ENCODE data around the gene STRIP2.

STRIP2 gene

DNA sequence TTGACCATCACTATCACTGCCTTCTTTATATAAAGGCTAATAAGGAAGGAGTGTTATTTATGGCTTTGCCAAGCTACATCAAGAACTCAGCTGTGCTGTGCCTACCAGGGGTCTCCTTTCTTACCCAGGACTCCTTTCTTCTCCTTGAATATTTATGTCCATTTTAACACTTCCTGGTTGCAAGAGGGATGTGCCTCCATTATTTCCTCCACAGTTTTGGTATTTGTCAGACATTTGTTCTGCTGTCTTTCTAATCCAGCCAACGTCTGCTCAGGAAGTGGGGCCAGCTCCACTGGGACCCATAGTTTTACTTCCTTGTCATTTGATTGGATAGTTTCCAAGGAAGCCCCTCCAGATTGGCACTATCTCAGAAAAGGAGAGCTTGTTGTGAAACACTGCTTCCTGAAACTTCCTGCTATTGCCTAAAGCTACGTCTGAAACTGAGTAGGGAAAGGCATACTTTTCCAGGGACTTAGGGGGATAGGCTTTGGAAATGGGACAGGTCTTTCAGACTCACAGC, 6.6 kb upstream of the STRIP2 start:
- H4K8ac ChIP-seq (ENCODE audit: low read depth, low read length): no peak overlapping the region
- no peak overlapping the region for H3K4ac ChIP-seq (ENCODE audit: low read depth, low read length)
- no CpG with 5 or more reads among the region's 2 CpGs for WGBS (ENCODE audit: extremely low coverage, insufficient coverage, low lambda C conversion rate)

DNA sequence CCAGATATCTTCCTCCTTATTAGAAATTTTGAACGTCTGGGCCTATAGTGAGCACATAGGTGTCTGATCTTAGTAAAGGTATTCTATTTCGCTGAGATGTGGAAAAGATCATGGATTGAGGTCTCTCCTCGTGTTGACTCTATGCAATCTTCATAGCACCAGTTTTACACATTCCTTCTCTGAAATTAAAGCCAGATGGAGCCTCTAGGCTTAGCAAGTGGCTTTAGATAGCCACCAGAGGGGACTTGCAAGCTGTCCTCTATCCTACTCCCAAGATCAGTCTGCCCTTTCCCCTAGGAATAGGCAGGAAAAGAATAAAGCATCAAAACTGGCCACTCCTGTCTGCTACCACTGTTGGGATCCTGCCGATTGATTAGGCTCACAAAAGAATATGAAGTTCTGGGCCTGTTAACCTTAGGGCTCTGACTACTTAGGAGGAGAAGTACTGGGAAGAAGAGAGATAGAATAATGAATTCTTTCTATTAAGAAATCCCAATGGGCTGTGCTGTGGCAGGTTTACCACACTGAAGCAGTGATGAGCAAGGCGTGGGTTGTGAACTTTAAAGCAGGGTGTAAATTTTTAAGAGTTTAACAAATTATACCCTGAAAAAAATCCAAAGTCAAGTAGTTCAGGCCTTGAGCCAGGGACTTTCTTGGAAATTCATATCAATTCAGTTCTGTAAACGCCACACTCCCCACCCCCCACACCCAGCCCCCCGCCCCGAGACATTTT, 2.2 kb upstream of the STRIP2 start:
- no peak overlapping the region for H2BK120ac ChIP-seq (ENCODE audit: low read depth, low read length)
- no peaks in the 10 kb centered on the region for H3K79me1 ChIP-seq (ENCODE audit: low read length)
- no peaks in the 10 kb centered on the region for H3K27me3 ChIP-seq (ENCODE audit: insufficient read depth, low read length, poor library complexity)
- H3K9ac ChIP-seq (ENCODE audit: low read length): no peak overlapping the region
- no peak overlapping the region for H3K27ac ChIP-seq (ENCODE audit: low read depth, low read length)
- no peak overlapping the region for H3K23ac ChIP-seq (ENCODE audit: low read length)
- H3K4me1 ChIP-seq (ENCODE audit: control insufficient read depth, low read depth, low read length): peaks cover 8% of the 10 kb centered on the region
- H3K4ac ChIP-seq (ENCODE audit: low read depth, low read length): no peak overlapping the region
- no peak overlapping the region for H2AK5ac ChIP-seq (ENCODE audit: low read length)
- H3K79me2 ChIP-seq (ENCODE audit: control insufficient read depth, insufficient read depth, low read length): no peaks in the 10 kb centered on the region
- H2BK15ac ChIP-seq (replicated peaks; ENCODE audit: low read depth): no peak overlapping the region
- H4K8ac ChIP-seq (ENCODE audit: low read depth, low read length): no peak overlapping the region
- no CpG with 5 or more reads among the region's 8 CpGs for WGBS (ENCODE audit: extremely low coverage, insufficient coverage, low lambda C conversion rate)
- no peak overlapping the region for H3K56ac ChIP-seq (ENCODE audit: low read length)
- no peaks in the 10 kb centered on the region for H3K36me3 ChIP-seq (ENCODE audit: control insufficient read depth, insufficient read depth, low read length)
- no peak overlapping the region for H4K5ac ChIP-seq (ENCODE audit: low read length)
- DNase-seq: peak; percentile 14
- H2BK5ac ChIP-seq (ENCODE audit: low read length): no peak overlapping the region
- H3K18ac ChIP-seq (ENCODE audit: low read length): no peak overlapping the region
- H3K4me2 ChIP-seq (ENCODE audit: low read length): no peak overlapping the region
- no peak overlapping the region for H3K4me3 ChIP-seq (ENCODE audit: low read length)

More for the DNA sequence above, 6.6 kb upstream of the STRIP2 start:
- H3K4me2 ChIP-seq (ENCODE audit: low read length): no peak overlapping the region
- no peaks in the 10 kb centered on the region for H3K79me1 ChIP-seq (ENCODE audit: low read length)
- H3K56ac ChIP-seq (ENCODE audit: low read length): no peak overlapping the region
- no peak overlapping the region for H2BK120ac ChIP-seq (ENCODE audit: low read depth, low read length)
- H3K4me3 ChIP-seq (ENCODE audit: low read length): no peak overlapping the region
- no peaks in the 10 kb centered on the region for H3K27me3 ChIP-seq (ENCODE audit: insufficient read depth, low read length, poor library complexity)
- no peak overlapping the region for H4K5ac ChIP-seq (ENCODE audit: low read length)
- no peaks in the 10 kb centered on the region for H3K36me3 ChIP-seq (ENCODE audit: control insufficient read depth, insufficient read depth, low read length)
- H3K4me1 ChIP-seq (ENCODE audit: control insufficient read depth, low read depth, low read length): no peaks in the 10 kb centered on the region
- H3K27ac ChIP-seq (ENCODE audit: low read depth, low read length): no peak overlapping the region
- H3K79me2 ChIP-seq (ENCODE audit: control insufficient read depth, insufficient read depth, low read length): no peaks in the 10 kb centered on the region
- H3K23ac ChIP-seq (ENCODE audit: low read length): no peak overlapping the region
- H3K9ac ChIP-seq (ENCODE audit: low read length): no peak overlapping the region
- no peak overlapping the region for H3K18ac ChIP-seq (ENCODE audit: low read length)
- H2BK15ac ChIP-seq (replicated peaks; ENCODE audit: low read depth): no peak overlapping the region
- no peak overlapping the region for H2BK5ac ChIP-seq (ENCODE audit: low read length)
- DNase-seq: no peak
- no peak overlapping the region for H2AK5ac ChIP-seq (ENCODE audit: low read length)

DNA sequence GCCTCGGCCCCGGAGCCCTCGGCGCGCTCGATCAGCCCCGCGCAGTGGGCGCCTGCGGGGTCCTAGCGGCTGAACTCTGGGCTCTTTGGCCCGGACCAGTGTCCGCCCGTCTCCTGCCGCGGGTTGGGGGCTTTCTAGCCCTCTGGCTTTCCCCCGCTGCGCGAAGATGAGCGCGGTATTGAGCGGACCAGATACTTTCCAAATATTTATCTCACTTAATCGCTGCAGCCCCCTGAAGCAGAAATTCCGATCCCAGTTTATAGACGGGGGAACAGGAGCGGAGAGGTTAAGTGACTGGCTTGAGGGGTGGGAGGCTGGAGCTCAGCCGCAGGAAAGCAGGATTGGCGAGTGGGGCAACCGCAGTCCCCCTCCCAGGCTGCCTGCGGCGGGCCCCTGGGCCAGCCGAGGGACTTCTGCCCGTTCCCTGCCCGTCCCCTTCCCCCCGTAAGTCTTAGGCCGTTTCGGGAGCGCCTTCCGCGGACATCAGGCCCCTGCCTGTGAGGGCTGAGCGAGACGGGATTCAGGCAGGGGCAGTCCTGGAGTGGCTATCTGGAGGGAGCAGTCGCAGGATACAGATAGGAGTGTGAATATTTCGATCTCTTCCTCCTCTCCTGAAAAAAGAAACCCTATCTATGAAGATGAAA, 565 bp downstream of the STRIP2 start:
- H3K4me3 ChIP-seq (ENCODE audit: low read length): peak overlapping the region; percentile 84
- H3K9ac ChIP-seq (ENCODE audit: low read length): peak overlapping the region; percentile 67
- no peak overlapping the region for H3K23ac ChIP-seq (ENCODE audit: low read length)
- H3K36me3 ChIP-seq (ENCODE audit: control insufficient read depth, insufficient read depth, low read length): no peaks in the 10 kb centered on the region
- H4K5ac ChIP-seq (ENCODE audit: low read length): no peak overlapping the region
- H3K4me2 ChIP-seq (ENCODE audit: low read length): peak overlapping the region; percentile 47
- H3K27me3 ChIP-seq (ENCODE audit: insufficient read depth, low read length, poor library complexity): no peaks in the 10 kb centered on the region
- peak overlapping the region; percentile 92 for H3K56ac ChIP-seq (ENCODE audit: low read length)
- H2BK15ac ChIP-seq (replicated peaks; ENCODE audit: low read depth): no peak overlapping the region
- peak; percentile 49 for DNase-seq
- H3K27ac ChIP-seq (ENCODE audit: low read depth, low read length): peak overlapping the region; percentile 78
- no peak overlapping the region for H2AK5ac ChIP-seq (ENCODE audit: low read length)
- H3K79me1 ChIP-seq (ENCODE audit: low read length): no peaks in the 10 kb centered on the region
- no peak overlapping the region for H2BK5ac ChIP-seq (ENCODE audit: low read length)
- peaks cover 8% of the 10 kb centered on the region for H3K4me1 ChIP-seq (ENCODE audit: control insufficient read depth, low read depth, low read length)
- no peak overlapping the region for H2BK120ac ChIP-seq (ENCODE audit: low read depth, low read length)
- H4K8ac ChIP-seq (ENCODE audit: low read depth, low read length): no peak overlapping the region
- no peak overlapping the region for H3K4ac ChIP-seq (ENCODE audit: low read depth, low read length)
- peak overlapping the region; percentile 52 for H3K18ac ChIP-seq (ENCODE audit: low read length)
- no peaks in the 10 kb centered on the region for H3K79me2 ChIP-seq (ENCODE audit: control insufficient read depth, insufficient read depth, low read length)
- whole genome bisulfite sequencing (ENCODE audit: extremely low coverage, insufficient coverage, low lambda C conversion rate): no CpG with 5 or more reads among the region's 44 CpGs

DNA sequence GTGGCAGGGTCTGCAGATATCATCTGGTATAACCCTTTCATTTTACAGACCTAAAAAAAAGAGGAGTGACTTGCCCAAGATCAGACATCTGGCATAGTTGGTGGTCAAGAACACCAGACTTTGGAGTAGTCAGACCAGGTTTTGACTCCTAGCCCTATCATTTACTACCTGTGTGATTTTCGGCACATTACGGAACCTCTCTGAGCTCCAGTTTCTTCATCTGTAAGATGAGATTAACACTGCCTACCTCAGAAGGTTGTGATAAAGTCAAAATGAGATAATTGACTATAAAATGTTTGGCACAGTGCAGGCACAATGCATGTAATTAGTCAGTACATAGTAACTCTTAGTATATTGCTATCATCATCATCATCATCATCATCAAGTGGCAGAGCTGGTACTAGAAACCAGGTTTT, 1.2 kb downstream of the STRIP2 start:
- H3K18ac ChIP-seq (ENCODE audit: low read length): no peak overlapping the region
- H3K27me3 ChIP-seq (ENCODE audit: insufficient read depth, low read length, poor library complexity): no peaks in the 10 kb centered on the region
- no peak overlapping the region for H4K8ac ChIP-seq (ENCODE audit: low read depth, low read length)
- no peak overlapping the region for H3K56ac ChIP-seq (ENCODE audit: low read length)
- no peaks in the 10 kb centered on the region for H3K79me1 ChIP-seq (ENCODE audit: low read length)
- DNase-seq: no peak
- H3K79me2 ChIP-seq (ENCODE audit: control insufficient read depth, insufficient read depth, low read length): no peaks in the 10 kb centered on the region
- WGBS (ENCODE audit: extremely low coverage, insufficient coverage, low lambda C conversion rate): no CpG with 5 or more reads among the region's 2 CpGs
- H2AK5ac ChIP-seq (ENCODE audit: low read length): no peak overlapping the region
- H2BK5ac ChIP-seq (ENCODE audit: low read length): no peak overlapping the region
- H3K4ac ChIP-seq (ENCODE audit: low read depth, low read length): no peak overlapping the region
- H4K5ac ChIP-seq (ENCODE audit: low read length): no peak overlapping the region
- H2BK15ac ChIP-seq (replicated peaks; ENCODE audit: low read depth): no peak overlapping the region
- peaks cover 8% of the 10 kb centered on the region for H3K4me1 ChIP-seq (ENCODE audit: control insufficient read depth, low read depth, low read length)
- H2BK120ac ChIP-seq (ENCODE audit: low read depth, low read length): no peak overlapping the region
- H3K23ac ChIP-seq (ENCODE audit: low read length): no peak overlapping the region
- peak overlapping the region; percentile 67 for H3K9ac ChIP-seq (ENCODE audit: low read length)
- H3K4me3 ChIP-seq (ENCODE audit: low read length): no peak overlapping the region
- H3K4me2 ChIP-seq (ENCODE audit: low read length): peak overlapping the region; percentile 47
- no peaks in the 10 kb centered on the region for H3K36me3 ChIP-seq (ENCODE audit: control insufficient read depth, insufficient read depth, low read length)
- no peak overlapping the region for H3K27ac ChIP-seq (ENCODE audit: low read depth, low read length)

DNA sequence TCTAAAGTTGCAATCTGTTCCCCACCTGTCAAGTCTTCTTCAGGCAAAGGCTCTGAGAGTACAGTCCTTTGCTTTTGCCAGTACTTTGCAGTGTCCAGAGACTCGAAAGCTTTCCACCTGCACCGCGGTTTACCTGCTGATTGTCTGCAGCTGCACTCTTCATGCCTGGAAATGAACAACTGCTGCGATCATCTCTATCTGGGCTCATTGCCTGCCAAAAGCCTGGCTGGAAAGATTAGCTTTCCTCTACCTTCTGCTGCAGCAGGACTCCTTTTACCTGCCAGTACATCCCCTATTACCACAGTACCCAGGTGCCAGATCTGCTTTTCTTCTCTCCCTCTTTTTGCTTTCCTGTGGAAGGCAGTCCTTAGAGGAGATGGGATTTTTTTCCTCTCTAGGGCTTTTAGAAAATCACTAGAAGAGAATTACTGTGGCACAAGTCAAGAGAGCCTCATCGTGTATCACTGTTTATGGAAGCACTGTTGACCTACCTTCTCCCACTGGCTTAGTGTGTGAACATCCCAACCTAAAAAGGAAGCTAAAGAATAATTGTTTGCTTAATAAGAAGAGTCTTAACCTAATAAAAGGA, 2.2 kb downstream of the STRIP2 start:
- no peak for DNase-seq
- Histone ChIP-seq H3K4me1 (ENCODE audit: control insufficient read depth, low read depth, low read length) (peaks cover 8% of the 10 kb centered on the region), H3K79me1 (ENCODE audit: low read length) (no peaks in the 10 kb centered on the region), H4K5ac (ENCODE audit: low read length) (no peak overlapping the region), H2BK120ac (ENCODE audit: low read depth, low read length) (no peak overlapping the region), H3K4me2 (ENCODE audit: low read length) (no peak overlapping the region), H3K56ac (ENCODE audit: low read length) (no peak overlapping the region), H2BK5ac (ENCODE audit: low read length) (no peak overlapping the region), H3K79me2 (ENCODE audit: control insufficient read depth, insufficient read depth, low read length) (no peaks in the 10 kb centered on the region), H2AK5ac (ENCODE audit: low read length) (no peak overlapping the region), H2BK15ac (replicated peaks; ENCODE audit: low read depth) (no peak overlapping the region), H3K27ac (ENCODE audit: low read depth, low read length) (no peak overlapping the region), H3K18ac (ENCODE audit: low read length) (no peak overlapping the region), H3K23ac (ENCODE audit: low read length) (no peak overlapping the region), H4K8ac (ENCODE audit: low read depth, low read length) (no peak overlapping the region), H3K36me3 (ENCODE audit: control insufficient read depth, insufficient read depth, low read length) (no peaks in the 10 kb centered on the region), H3K27me3 (ENCODE audit: insufficient read depth, low read length, poor library complexity) (no peaks in the 10 kb centered on the region), H3K9ac (ENCODE audit: low read length) (no peak overlapping the region), H3K4ac (ENCODE audit: low read depth, low read length) (no peak overlapping the region), H3K4me3 (ENCODE audit: low read length) (no peak overlapping the region)
- WGBS (ENCODE audit: extremely low coverage, insufficient coverage, low lambda C conversion rate): no CpG with 5 or more reads among the region's 5 CpGs

Measured in mesendoderm (in vitro differentiated cells).